NCI-H226 (cell line): ENCODE results near the gene REEP3.
"Not testable (repeated sequence)": the region's sequence is repeated elsewhere in the genome, so short reads cannot be mapped to it uniquely, and the experiment has no call there.

Experiments used
- DNase-seq: peaks from one replicate; pipeline ENCODE4 v3.0.0-alpha.2; 2015

REEP3 gene

GRCh38 chr10:63553473-63553872 is 32.3 kb downstream of the REEP3 start:
- no peak for DNase-seq

- peak; percentile 95 for DNase-seq
These were observed 33.5 kb downstream of the REEP3 start for GRCh38 chr10:63554657-63555056.

- no peak for DNase-seq
These were observed 34.1 kb downstream of the REEP3 start for GRCh38 chr10:63555330-63555729.

- DNase-seq = no peak
These were observed 37.1 kb downstream of the REEP3 start for GRCh38 chr10:63558132-63558784.

GRCh38 chr10:63561341-63561740 is 40.1 kb downstream of the REEP3 start:
- no peak for DNase-seq

- DNase-seq = no peak
These were observed 41.2 kb downstream of the REEP3 start for GRCh38 chr10:63562391-63562790.

- DNase-seq = no peak
These were observed 41.7 kb downstream of the REEP3 start for GRCh38 chr10:63562857-63563256.

GRCh38 chr10:63563623-63564022 is 42.4 kb downstream of the REEP3 start:
- DNase-seq = no peak

- DNase-seq = not testable (repeated sequence)
These were observed 43.5 kb downstream of the REEP3 start for GRCh38 chr10:63564731-63565130.

GRCh38 chr10:63573068-63573697 is 52.0 kb downstream of the REEP3 start:
- no peak for DNase-seq

GRCh38 chr10:63574011-63574410 is 52.8 kb downstream of the REEP3 start:
- DNase-seq = no peak

GRCh38 chr10:63576501-63576900 is 55.3 kb downstream of the REEP3 start:
- no peak for DNase-seq

GRCh38 chr10:63578501-63578900 is 57.3 kb downstream of the REEP3 start:
- DNase-seq = no peak

- DNase-seq = no peak
These were observed 58.3 kb downstream of the REEP3 start for GRCh38 chr10:63579371-63580014.

- no peak for DNase-seq
These were observed 61.5 kb downstream of the REEP3 start for GRCh38 chr10:63582690-63583089.

GRCh38 chr10:63583397-63583796 is 62.2 kb downstream of the REEP3 start:
- no peak for DNase-seq

GRCh38 chr10:63583909-63584724 is 62.9 kb downstream of the REEP3 start:
- DNase-seq = no peak

GRCh38 chr10:63584725-63585035 is 63.5 kb downstream of the REEP3 start:
- DNase-seq = no peak

GRCh38 chr10:63585041-63585440 is 63.8 kb downstream of the REEP3 start:
- DNase-seq = no peak

- DNase-seq = no peak
These were observed 64.8 kb downstream of the REEP3 start for GRCh38 chr10:63586043-63586442.

GRCh38 chr10:63587191-63587590 is 66.0 kb downstream of the REEP3 start:
- DNase-seq = no peak

- DNase-seq = peak; percentile 18
These were observed 67.4 kb downstream of the REEP3 start for GRCh38 chr10:63588436-63589167.
